Fibroblast of lung (primary cell): ENCODE measurements around the gene SFMBT2.

Experiments
- CTCF ChIP-seq, 2 donors: IDR thresholded peaks in 1 of 2; conservative IDR thresholded peaks in 1 of 2; 1 replicate in 1 of 2; 2 replicates in 1 of 2; pipeline ENCODE4 v1.5.1; 2011 to 2012; ENCODE audit warnings: low read length in 2 of 2, control low read depth in 1 of 2, inconsistent platforms in 1 of 2, low read depth in 1 of 2, mild to moderate bottlenecking in 1 of 2
- EZH2 ChIP-seq: IDR thresholded peaks from 2 replicates; pipeline ENCODE4 v1.5.1; 2012; ENCODE audit warnings: low read length, control low read depth, mild to moderate bottlenecking; ENCODE audit errors: missing control alignments

GRCh38 chr10:7407368-7408290 is 3.2 kb downstream of the SFMBT2 start:
- TF ChIP-seq CTCF (conservative IDR thresholded peaks at IDR 0.05 in 1 of 2, IDR thresholded peaks at IDR 0.05 in 1 of 2; ENCODE audit: low read depth in 1 of 2, low read length in 2 of 2), result no peak
- no peak for TF ChIP-seq EZH2
